GM20431 (cell line): ENCODE data around the gene ACP5.
"Not testable (repeated sequence)": the region's sequence is repeated elsewhere in the genome, so short reads cannot be mapped to it uniquely, and the experiment has no call there.

ENCODE experiments used
- in situ Hi-C: fragments of 300-500 bp; cut with MseI, MboI; formaldehyde crosslinking; loops from one replicate; pipeline ENCODE4 v1.15.0; 2020; ENCODE audit warnings: low sequenced_read_pairs; ENCODE audit not compliant: unreplicated experiment

Gene ACP5

GRCh38 chr19:11581740-11582139, 4.3 kb upstream of the ACP5 start:
- in situ Hi-C loops = no loop called here

GRCh38 chr19:11580116-11580515, 2.7 kb upstream of the ACP5 start:
- in situ Hi-C loops = no loop called here

- in situ Hi-C loops = no loop called here
Observed at GRCh38 chr19:11578258-11579142, 1.1 kb upstream of the ACP5 start.

GRCh38 chr19:11576227-11576626, 1.2 kb downstream of the ACP5 start:
- in situ Hi-C loops = no loop called here

GRCh38 chr19:11574689-11575088, 2.8 kb downstream of the ACP5 start:
- in situ Hi-C loops = no loop called here

- in situ Hi-C loops = not testable (repeated sequence)
Observed at GRCh38 chr19:11573763-11574162, 3.7 kb downstream of the ACP5 start.

- in situ Hi-C loops = not testable (repeated sequence)
Observed at GRCh38 chr19:11573354-11573753, 4.1 kb downstream of the ACP5 start.

GRCh38 chr19:11570039-11570462, 7.4 kb downstream of the ACP5 start:
- in situ Hi-C loops = no loop called here

GRCh38 chr19:11566164-11566563, 11.3 kb downstream of the ACP5 start:
- in situ Hi-C loops = no loop called here

- in situ Hi-C loops = not testable (repeated sequence)
Observed at GRCh38 chr19:11565649-11565980, 11.8 kb downstream of the ACP5 start.

- in situ Hi-C loops = not testable (repeated sequence)
Observed at GRCh38 chr19:11564082-11564807, 13.2 kb downstream of the ACP5 start.

GRCh38 chr19:11563532-11563931, 13.9 kb downstream of the ACP5 start:
- in situ Hi-C loops = no loop called here

GRCh38 chr19:11560404-11561051, 16.9 kb downstream of the ACP5 start:
- in situ Hi-C loops = no loop called here

- in situ Hi-C loops = no loop called here
Observed at GRCh38 chr19:11558881-11559828, 18.3 kb downstream of the ACP5 start, which contains the start of gene ELOF1. Gene ELOF1, minus strand, starts transcription at chr19:11559230. Its CDS starts 4,883 bp downstream, at chr19:11554347.

- in situ Hi-C loops = no loop called here
Observed at GRCh38 chr19:11556634-11557420, 20.6 kb downstream of the ACP5 start.

- in situ Hi-C loops = no loop called here
Observed at GRCh38 chr19:11555246-11555645, 22.2 kb downstream of the ACP5 start.

GRCh38 chr19:11554160-11554559, 23.3 kb downstream of the ACP5 start:
- in situ Hi-C loops = no loop called here

- in situ Hi-C loops = no loop called here
Observed at GRCh38 chr19:11552666-11553372, 24.6 kb downstream of the ACP5 start.
